NCI-H146 treated with DMSO at 0.1 percent for 48 hours (cell line): ENCODE measurements around the gene ABCA7.

ENCODE experiments used
- DNase-seq: peaks from one replicate; lab custom pipeline; 2025; ENCODE audit not compliant: unreplicated experiment; lab: John Stamatoyannopoulos, UW

The ABCA7 gene

DNA sequence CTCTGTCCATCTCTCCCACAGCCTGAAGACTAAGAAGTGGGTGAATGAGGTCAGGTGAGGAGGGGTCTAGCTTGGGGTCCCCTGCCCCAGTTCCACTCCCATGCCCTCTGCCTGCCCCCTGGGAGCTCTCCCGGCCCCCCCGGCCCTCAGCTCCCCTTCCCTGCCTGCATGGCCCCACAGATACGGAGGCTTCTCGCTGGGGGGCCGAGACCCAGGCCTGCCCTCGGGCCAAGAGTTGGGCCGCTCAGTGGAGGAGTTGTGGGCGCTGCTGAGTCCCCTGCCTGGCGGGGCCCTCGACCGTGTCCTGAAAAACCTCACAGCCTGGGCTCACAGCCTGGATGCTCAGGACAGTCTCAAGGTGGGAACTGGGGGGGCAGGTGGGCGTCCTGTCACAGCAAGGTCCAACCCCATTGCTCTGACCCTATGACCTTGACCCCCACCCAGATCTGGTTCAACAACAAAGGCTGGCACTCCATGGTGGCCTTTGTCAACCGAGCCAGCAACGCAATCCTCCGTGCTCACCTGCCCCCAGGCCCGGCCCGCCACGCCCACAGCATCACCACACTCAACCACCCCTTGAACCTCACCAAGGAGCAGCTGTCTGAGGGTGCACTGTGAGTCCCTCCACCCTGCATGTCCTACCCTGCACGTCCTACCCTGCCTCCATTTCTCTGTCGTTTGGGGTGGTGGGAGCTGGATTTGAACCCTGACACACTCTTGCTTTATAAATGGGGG is 16.1 kb downstream of the ABCA7 start:
- no peak for DNase-seq

DNA sequence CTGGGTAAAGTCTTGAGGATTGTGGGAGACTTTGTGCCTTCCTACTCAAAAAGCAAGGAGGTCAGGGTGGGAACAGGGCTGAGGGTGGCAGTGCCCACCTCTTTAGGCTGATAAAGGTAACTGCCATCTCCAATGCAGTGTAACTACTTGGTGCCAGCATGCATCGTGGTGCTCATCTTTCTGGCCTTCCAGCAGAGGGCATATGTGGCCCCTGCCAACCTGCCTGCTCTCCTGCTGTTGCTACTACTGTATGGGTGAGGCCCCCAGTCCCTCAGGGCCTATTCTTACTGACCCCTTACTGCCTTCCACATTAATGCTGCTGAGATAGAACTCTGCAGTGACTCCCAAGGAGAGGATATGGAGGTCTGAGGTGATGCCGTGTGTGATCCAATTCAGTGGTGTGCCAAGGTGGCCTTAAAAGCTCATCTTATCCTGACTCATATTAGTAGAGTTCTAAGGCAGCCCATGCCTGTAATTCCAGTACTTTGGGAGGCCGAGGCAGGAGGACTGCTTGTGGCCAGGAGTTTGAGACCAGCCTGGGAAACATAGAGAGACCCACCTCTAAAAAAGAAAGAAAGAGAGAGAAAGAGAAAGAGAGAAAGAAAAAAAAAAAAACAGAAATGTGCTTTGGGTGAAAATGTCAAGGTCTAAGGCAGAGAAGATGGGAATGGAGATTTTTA is 17.4 kb downstream of the ABCA7 start:
- no peak for DNase-seq

DNA sequence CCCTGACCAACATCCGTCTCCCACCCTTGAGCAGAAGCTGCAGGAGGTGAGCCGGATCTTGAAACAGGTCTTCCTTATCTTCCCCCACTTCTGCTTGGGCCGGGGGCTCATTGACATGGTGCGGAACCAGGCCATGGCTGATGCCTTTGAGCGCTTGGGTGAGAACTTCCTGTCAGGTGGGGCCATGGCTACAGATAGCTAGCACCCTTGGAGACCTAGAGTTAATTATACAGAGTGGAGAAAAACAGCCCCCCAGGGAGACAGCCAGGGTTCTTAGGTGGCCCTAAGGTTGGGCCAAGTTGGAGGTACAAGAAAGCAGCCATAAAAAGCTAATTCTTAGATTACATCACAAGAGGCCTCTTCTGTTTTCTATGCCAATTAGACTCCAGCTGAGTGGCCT is 18.2 kb downstream of the ABCA7 start:
- DNase-seq = no peak

DNA sequence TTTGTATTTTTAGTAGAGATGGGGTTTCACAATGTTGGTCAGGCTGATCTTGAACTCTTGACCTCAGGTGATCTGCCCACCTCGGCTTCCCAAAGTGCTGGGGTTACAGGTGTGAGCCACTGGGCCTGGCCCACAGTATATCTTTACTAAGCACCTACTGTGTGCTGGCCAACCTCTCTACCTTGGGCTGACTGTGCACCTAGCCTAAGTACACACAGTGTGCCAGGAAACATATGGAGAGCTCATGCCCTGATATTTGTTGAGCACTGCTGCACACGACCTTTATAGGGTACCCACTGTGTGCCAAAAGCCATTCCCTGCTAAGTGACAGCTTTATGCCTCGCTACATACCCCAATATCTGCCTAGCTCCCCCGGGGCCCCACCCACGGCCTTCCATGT is 20.8 kb downstream of the ABCA7 start:
- no peak for DNase-seq

DNA sequence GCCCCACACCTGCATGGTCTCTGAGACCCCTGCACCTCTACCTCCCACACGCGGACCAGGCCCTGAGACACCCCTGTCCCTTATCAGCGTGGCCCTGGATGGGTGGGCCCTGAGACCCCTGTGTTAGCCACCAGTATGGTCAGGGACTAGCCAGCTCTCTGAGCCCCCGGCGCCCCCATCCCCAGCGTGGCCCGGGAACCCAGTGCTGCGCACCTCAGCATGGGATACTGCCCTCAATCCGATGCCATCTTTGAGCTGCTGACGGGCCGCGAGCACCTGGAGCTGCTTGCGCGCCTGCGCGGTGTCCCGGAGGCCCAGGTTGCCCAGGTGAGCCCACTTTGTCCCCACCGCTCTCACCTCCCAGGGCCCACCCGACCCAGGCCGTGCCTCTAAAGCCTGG is 22.1 kb downstream of the ABCA7 start:
- DNase-seq = no peak

DNA sequence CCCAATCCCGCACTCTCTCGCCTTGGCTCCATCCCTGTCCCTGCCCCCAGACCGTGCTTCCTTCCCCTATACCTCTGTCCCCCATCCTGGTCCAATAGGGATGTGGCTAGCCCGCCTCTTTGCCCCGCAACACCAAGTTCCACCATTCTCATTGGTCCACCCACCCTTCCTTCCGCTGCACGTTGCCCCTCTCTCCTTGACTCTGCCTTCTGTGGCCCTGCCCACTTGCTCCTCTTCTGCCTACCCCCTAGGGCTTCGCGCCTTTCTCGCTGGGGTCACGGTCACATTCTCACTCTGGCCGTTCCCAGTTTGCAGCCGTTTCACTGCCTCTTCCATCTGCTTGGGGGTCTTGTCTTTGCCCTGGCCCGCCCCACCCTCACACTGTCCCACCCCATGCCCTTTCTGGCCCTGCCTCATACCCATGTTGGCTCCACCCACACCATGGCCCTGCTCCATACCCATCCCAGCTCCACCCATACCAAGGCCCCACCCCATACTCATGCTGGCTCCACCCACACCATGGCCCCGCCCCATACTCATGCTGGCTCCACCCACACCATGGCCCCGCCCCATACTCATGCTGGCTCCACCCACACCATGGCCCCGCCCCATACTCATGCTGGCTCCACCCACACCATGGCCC is 22.6 kb downstream of the ABCA7 start:
- DNase-seq = no peak

DNA sequence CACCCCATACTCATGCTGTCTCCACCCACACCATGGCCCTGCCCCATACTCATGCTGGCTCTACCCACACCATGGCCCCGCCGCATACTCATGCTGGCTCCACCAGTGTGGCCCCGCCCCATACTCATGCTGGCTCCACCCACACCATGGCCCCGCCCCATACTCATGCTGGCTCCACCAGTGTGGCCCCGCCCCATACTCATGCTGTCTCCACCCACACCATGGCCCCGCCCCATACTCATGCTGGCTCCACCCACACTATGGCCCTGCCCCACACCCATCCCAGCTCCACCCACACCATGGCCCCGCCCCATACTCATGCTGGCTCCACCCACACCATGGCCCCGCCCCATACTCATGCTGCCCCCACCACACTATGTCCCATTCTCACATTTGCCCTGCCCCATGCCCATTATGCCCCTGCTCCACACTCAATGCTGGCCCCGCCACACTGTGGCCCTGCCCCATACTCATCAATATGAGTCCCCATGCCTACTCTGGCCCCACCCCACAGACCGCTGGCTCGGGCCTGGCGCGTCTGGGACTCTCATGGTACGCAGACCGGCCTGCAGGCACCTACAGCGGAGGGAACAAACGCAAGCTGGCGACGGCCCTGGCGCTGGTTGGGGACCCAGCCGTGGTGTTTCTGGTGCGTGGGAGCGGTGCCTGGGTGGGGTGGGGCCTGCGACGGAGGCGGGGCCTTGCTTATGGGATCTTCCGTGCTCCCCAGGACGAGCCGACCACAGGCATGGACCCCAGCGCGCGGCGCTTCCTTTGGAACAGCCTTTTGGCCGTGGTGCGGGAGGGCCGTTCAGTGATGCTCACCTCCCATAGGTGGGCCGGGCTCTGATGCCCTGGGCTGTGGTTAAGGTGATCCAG is 23.4 kb downstream of the ABCA7 start:
- no peak for DNase-seq

DNA sequence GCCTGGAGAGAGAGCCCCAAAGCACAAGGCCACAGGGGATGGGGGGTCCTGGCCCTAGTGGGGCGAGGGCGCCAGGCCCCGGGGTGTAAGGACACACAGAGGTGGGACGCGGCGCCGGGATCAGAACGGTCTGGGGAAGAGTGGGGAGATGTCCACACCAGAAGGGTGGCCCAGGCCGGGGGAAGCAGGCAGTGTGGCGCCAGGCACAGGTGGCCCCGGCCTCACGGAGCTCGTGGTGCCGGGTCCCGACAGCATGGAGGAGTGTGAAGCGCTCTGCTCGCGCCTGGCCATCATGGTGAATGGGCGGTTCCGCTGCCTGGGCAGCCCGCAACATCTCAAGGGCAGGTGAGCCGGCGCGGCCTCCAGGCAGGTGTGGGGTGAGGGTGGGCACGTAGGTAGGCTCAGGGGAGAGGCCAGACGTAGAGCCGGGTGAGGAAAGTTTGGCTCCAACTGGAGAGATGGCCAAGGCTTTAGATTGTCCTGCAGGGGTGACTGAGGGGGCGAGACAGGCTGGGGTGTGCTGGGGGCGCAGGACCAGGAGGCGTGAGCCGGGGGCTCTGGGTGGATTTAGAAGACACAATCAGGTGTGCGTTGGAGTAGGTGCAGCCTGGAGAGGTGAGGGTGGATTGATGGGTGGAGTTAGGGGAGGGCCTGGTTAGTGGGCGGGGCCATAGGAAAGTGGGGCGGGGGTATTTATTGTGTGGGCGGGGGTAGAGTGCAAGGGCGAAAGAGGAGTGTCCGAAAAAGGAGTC is 24.2 kb downstream of the ABCA7 start:
- DNase-seq = no peak

DNA sequence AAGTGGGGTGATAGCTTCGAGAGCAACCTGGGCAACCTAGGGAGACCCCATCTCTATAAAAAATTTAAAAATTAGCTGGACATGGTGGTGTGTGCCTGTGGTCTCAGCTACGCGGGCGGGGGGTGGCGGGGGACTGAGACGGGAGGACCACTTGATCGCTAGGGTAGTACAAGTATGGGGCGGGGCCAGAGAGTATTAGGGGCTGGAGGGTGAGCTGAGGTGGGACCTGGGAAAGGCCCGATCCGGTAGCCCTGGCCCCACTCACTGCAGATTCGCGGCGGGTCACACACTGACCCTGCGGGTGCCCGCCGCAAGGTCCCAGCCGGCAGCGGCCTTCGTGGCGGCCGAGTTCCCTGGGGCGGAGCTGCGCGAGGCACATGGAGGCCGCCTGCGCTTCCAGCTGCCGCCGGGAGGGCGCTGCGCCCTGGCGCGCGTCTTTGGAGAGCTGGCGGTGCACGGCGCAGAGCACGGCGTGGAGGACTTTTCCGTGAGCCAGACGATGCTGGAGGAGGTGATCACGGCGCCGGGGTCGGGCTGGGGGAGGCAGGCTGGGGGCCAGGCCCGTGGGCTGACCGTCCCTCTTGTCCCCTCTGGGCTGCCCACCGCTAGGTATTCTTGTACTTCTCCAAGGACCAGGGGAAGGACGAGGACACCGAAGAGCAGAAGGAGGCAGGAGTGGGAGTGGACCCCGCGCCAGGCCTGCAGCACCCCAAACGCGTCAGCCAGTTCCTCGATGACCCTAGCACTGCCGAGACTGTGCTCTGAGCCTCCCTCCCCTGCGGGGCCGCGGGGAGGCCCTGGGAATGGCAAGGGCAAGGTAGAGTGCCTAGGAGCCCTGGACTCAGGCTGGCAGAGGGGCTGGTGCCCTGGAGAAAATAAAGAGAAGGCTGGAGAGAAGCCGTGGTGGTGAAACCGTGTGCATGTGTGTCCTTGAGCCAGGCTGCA is 25.0 kb downstream of the ABCA7 start:
- DNase-seq = no peak

DNA sequence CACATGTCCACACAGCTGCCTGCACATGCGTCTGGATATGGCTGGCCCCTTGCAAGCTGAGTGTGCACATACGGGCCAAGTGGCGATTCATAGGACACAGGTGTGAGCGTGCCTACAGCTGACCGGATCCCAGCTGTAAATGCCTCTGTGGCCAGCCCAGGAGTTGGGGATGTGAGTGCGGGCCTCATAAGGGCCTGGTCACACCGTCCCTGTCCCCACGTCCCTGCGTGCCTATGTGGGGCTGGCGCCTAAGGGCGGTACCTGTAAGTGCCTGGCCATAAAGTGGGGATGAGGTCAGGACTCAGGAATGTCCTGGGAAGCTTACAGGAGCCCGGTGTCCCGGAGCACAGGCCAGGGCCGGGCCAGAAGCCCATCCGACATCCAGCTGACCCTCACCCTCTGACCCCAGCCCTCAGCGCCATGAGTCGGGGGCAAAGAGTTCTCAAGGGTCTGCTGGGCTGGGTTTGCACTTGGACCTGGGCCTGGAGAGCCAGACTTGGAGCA is 25.8 kb downstream of the ABCA7 start:
- DNase-seq = no peak

DNA sequence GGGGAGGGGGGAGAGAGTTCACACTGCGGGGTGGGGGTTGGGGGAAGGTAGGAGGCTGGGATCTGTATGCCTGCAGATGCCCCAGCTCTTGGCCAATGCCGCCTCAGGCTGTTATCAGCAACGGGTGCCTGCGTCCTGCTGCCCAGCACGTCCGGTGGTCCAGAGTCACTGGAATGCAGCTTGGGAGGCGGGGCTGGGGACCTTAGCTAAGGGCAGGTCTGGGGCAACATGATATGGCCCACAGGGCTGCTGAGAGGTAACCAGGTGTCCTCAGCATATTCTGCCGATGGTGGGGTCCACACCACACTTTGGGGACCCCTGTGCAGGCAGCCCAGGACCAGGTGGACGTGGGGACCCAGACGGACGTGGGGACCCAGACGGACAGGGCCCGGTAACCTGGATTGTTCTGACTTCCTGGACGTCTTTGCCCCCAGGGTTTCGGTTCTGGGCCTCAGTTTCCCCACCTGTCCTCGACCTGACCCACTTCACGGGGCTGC is 26.4 kb downstream of the ABCA7 start:
- DNase-seq = no peak

DNA sequence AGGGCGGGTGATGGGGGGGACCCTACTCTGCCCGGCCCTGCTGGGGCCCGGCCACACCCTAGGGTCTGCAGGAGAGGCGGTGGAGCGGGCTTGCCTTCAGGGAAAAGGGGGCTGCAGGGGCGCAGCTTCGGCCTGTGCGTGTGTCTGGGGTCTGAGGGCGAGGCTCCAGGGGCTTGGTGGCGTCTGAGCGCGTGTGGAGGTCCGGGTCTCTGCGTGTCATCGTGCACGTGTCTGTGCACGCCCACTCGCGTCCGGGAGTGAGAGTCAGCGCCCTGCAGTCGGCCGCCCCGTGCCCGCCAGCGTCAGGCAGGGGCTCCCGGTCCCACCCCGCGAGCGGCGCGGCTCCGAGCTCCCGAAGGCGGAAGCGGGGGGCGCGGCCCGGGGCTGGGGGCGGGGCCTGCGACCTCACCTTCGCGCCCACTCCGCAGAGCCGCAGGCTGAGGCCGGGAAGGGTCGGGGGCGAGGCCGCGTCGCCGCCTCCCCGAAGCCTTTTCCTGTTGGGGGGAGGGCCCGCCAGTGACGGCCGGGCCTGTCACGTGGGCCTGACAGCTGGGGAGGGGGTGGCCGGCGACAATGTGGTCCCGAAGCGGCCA is 26.9 kb downstream of the ABCA7 start, which contains the start of gene ARHGAP45:
ARHGAP45 (plus strand) TSS at position 420 of the 593 bp plus-strand sequence. CDS start 239 bp downstream, outside the sequence.
- no peak for DNase-seq

DNA sequence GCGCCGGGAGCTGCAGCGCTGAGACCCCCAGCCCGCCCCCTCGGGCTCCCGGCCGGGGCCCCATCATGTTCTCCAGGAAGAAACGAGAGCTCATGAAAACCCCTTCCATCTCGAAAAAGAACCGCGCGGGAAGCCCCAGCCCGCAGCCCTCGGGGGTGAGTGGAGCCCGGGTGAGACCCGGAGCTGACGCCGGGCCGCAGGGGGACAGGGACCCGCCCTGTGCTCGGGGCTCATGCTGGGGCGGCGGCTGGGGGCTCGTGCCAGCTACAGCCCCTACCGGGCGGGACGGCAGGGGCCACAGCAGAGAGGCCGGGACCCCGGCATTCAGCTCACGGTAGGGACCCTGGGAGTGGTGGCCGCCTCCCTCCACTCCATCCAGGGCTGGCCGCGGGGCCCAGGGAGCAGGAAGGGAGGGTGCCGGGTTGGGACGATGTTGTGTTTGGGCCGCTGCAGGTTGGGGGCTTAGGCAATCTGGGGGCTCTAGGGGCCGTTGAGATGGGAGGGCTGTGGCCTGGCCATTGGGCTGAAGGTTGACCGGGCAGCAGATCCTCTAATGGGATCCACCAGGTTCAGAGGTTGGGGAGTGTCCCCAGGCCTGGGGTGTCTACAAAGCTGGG is 27.5 kb downstream of the ABCA7 start:
- no peak for DNase-seq

DNA sequence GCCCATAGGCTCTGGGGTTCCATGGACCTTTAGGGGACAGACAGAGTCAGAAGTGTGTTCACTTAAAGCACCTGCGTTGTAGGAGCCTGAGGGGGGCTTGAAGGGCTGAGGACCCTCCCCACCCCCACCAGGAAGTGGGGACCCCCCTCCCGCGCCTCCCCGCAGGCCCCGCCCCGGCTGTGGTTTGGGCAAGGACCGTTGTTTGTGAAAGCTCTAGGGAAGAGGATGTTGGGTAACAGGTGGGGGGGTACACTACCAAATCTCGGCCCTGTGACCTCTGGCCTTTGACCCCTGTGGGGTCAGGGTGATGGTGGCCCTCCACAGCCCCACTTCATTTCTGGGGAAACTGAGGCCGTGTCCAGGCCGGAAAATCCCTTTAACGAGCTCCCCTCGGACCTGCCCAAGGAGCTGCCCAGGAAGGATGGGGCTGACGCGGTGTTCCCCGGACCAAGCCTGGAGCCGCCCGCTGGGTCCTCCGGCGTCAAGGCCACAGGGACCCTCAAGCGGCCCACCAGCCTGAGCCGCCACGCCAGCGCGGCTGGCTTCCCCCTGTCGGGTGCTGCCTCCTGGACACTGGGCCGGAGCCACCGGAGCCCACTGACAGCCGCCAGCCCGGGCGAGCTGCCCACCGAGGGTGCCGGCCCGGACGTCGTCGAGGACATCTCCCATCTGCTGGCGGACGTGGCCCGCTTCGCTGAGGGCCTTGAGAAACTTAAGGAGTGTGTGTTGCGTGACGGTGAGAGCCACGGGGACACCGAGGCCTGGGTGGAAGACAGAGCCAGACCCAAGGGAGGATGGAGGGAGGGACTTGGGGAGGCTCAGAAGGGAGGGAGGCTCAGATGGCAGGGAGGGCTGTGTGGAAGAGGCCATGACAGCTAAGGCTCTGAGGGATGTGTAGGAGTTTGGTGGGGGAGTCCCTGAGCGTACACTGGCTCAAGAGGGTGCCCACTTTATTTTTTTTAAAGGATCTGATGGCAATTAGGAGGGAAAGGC is 28.4 kb downstream of the ABCA7 start:
- DNase-seq = no peak

DNA sequence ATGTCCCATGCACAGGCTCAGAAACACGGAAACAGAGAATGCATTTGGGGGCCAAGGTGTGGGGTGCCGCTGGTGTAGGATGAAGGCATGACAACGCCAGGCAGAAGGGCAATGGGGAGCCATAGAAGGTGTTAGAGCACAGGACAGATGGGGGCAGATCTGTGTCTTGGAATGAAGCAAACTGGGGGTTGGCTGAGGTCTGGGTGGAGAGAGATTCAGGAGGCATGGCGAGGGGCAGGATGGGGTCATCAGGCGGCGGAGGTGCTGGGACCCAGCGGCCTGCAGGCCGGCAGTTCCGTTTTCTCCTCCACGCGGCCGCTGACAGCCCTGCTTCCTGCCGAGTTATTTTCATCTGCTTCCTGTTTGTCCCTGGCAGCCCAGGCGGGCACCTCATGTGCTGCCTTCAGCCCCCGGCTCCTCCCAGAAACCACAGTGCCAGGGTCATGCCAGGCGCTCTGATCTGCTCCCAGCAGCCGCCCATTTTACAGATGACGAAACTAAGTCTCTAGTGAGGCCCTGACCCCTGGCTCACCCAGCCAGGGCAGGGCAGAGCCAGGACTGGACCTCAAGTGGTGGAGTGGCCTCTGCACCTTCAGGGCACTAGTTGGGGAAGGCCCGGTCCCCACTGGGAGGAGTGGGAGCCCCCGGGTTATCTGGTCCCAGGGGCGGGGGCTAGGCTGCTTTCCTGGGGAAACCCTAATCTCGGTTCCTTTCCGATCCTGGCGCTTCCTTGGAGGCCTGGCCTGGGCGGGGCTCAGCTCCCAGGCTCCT is 29.3 kb downstream of the ABCA7 start:
- DNase-seq = no peak

DNA sequence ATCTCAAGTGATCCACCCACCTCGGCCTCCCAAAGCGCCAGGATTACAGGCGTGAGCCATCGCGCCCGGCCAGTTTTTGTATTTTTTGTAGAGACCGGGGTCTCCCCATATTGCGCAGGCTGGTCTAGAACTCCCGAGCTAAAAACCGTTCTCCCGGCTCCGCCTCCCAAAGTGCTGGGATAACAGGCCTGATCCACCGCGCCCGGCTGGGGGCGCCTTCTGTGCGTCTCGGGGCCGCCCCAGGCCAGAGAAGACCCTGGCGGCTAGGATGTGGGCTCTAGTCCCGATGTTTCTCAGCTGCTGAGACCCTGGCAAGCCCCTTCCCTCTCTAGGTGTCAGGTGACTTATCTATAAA is 30.6 kb downstream of the ABCA7 start:
- no peak for DNase-seq
